Measurements from ENCODE around the gene HGD.

Gene HGD

DNA sequence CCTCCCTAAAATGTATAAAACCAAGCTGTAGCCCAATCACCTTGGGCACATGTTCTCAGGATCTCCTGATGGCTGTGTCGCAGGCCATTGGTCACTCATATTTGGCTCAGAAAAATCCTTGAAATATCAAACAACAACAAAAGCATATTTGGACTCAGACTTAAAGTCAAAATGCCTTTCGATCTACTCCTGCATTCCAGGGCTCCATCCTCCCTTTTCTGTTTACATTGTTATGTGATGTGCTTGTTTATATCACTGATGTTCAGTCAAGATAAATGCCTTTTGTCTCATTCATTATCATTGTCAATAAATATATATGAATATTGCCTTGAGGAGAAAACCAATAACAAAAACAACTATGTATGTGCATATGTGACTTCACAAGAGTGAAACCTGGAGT is 31.7 kb downstream of the HGD start:
- peaks cover 3% of the 10 kb centered on the region; the same call in 1 of the 2 replicates for H3K4me1 ChIP-seq (ENCODE audit: low read length)
- no peaks in the 10 kb centered on the region for H3K36me3 ChIP-seq (replicated peaks; ENCODE audit: low read depth, low read length)
- no peak overlapping the region for H3K27ac ChIP-seq (ENCODE audit: low read length)
- no peak overlapping the region for H3K4me3 ChIP-seq (ENCODE audit: low read length)
- H3K4me2 ChIP-seq (ENCODE audit: low read length) = no peak overlapping the region
- no peak for TF ChIP-seq EZH2phosphoT487 (IDR thresholded peaks at IDR 0.05; ENCODE audit: low read depth)
- TF ChIP-seq, protein P1, sequence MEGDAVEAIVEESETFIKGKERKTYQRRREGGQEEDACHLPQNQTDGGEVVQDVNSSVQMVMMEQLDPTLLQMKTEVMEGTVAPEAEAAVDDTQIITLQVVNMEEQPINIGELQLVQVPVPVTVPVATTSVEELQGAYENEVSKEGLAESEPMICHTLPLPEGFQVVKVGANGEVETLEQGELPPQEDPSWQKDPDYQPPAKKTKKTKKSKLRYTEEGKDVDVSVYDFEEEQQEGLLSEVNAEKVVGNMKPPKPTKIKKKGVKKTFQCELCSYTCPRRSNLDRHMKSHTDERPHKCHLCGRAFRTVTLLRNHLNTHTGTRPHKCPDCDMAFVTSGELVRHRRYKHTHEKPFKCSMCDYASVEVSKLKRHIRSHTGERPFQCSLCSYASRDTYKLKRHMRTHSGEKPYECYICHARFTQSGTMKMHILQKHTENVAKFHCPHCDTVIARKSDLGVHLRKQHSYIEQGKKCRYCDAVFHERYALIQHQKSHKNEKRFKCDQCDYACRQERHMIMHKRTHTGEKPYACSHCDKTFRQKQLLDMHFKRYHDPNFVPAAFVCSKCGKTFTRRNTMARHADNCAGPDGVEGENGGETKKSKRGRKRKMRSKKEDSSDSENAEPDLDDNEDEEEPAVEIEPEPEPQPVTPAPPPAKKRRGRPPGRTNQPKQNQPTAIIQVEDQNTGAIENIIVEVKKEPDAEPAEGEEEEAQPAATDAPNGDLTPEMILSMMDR (IDR thresholded peaks at IDR 0.05; ENCODE audit: low read depth, low read length) = no peak
- no peak overlapping the region for H3K9ac ChIP-seq (ENCODE audit: low read length)
- peaks cover 2% of the 10 kb centered on the region; the same call in 1 of the 2 replicates for H3K27me3 ChIP-seq (ENCODE audit: low read depth, low read length)
- no peaks in the 10 kb centered on the region for H4K20me1 ChIP-seq (ENCODE audit: insufficient read depth, low read length)
- H3K79me2 ChIP-seq (ENCODE audit: low read length) = no peaks in the 10 kb centered on the region
- H3K9me3 ChIP-seq (ENCODE audit: insufficient read depth, low read length) = no peaks in the 10 kb centered on the region
- H2AFZ ChIP-seq (ENCODE audit: low read depth, low read length) = no peak overlapping the region

DNA sequence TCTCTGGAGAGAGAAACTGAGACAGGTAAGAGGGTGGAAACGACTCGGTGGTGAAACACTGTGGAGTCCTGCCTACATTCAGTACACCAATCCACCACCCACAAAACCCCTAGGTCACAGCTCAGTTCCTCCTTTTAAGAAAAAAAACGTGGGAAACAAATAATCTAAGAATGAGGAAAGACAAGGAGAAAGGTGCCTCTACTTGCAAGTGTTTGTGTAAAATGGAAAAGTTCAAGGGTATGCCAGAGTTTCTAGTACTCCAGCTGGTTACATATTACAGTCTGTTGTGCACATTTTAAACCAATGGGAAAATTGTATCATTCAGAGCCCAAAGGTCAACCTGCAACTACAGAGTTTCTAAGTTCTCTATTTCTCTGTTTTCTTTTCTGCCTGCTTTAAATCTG is 32.2 kb downstream of the HGD start:
- Histone ChIP-seq H3K9ac (ENCODE audit: low read length) (no peak overlapping the region), H3K79me2 (ENCODE audit: low read length) (no peaks in the 10 kb centered on the region), H4K20me1 (ENCODE audit: insufficient read depth, low read length) (no peaks in the 10 kb centered on the region), H2AFZ (ENCODE audit: low read depth, low read length) (no peak overlapping the region), H3K36me3 (replicated peaks; ENCODE audit: low read depth, low read length) (no peaks in the 10 kb centered on the region), H3K4me1 (ENCODE audit: low read length) (peaks cover 8% of the 10 kb centered on the region), H3K27me3 (ENCODE audit: low read depth, low read length) (peaks cover 2% of the 10 kb centered on the region; the same call in 1 of the 2 replicates), H3K27ac (ENCODE audit: low read length) (no peak overlapping the region), H3K9me3 (ENCODE audit: insufficient read depth, low read length) (no peaks in the 10 kb centered on the region), H3K4me3 (ENCODE audit: low read length) (no peak overlapping the region), H3K4me2 (ENCODE audit: low read length) (no peak overlapping the region)
- TF ChIP-seq, protein P1 (IDR thresholded peaks at IDR 0.05; ENCODE audit: low read depth, low read length) = no peak
- no peak for TF ChIP-seq EZH2phosphoT487 (IDR thresholded peaks at IDR 0.05; ENCODE audit: low read depth)

DNA sequence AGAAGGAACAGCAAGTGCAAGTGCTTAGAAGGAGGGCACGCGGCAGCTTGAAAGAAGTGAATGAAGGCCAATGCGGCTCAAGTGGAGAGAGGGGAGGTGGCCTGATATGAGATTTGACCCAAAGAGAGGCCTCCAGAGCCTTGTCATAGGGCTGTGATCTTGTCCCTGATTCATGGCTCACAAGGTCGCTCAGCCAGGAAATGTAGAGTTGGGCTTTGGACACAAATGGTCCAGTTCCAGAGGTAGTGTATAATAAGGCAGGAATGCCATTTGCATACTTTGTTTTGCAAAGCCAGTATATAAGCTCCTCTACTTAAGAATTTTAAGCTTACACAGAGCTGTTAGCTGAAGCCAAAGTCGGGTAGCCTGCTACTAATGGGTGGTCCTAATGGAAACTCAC is 33.7 kb downstream of the HGD start:
- no peaks in the 10 kb centered on the region for H3K36me3 ChIP-seq (replicated peaks; ENCODE audit: low read depth, low read length)
- H3K9me3 ChIP-seq (ENCODE audit: insufficient read depth, low read length) = no peaks in the 10 kb centered on the region
- H3K79me2 ChIP-seq (ENCODE audit: low read length) = no peaks in the 10 kb centered on the region
- H3K27me3 ChIP-seq (ENCODE audit: low read depth, low read length) = peaks cover 2% of the 10 kb centered on the region; the same call in 1 of the 2 replicates
- no peak for TF ChIP-seq EZH2phosphoT487 (IDR thresholded peaks at IDR 0.05; ENCODE audit: low read depth)
- TF ChIP-seq, protein P1 (IDR thresholded peaks at IDR 0.05; ENCODE audit: low read depth, low read length) = no peak
- H3K9ac ChIP-seq (ENCODE audit: low read length) = no peak overlapping the region
- no peaks in the 10 kb centered on the region for H4K20me1 ChIP-seq (ENCODE audit: insufficient read depth, low read length)
- H3K27ac ChIP-seq (ENCODE audit: low read length) = no peak overlapping the region
- peaks cover 19% of the 10 kb centered on the region for H3K4me1 ChIP-seq (ENCODE audit: low read length)
- H3K4me2 ChIP-seq (ENCODE audit: low read length) = no peak overlapping the region
- H2AFZ ChIP-seq (ENCODE audit: low read depth, low read length) = no peak overlapping the region
- H3K4me3 ChIP-seq (ENCODE audit: low read length) = no peak overlapping the region

DNA sequence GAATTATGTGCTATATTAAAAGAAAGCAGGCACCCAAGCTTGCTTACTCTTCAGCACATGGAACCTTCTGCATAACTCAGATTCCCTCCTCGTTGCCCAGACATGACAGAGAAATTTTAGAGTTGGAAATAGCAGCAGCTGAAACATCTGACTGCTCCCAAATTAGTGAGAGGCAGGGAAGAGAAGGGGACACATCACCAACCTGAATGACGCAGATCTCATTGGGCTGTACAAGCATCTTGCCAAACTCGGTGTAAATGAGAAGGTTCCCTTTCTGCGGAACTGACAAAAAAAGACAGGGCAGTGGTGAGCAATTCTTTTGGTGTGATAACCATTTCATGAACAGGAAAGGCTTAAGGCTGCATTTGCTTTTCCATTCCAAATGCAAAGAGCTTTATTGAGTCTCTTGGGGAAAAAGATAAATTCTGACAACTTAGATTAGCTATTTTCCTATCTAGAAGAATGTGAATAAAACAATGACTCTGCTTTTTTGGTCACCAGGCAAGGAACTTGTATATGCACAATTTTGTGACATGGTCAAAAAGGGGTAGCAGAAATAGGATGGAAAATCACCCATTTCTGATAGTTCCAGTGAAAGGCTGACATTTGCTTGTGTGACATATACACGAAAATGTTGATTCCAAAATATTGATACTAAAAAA is 35.1 kb downstream of the HGD start:
- no peak for TF ChIP-seq EZH2phosphoT487 (IDR thresholded peaks at IDR 0.05; ENCODE audit: low read depth)
- TF ChIP-seq, protein P1 (IDR thresholded peaks at IDR 0.05; ENCODE audit: low read depth, low read length) = no peak

More for the DNA sequence above, 35.1 kb downstream of the HGD start:
- no peaks in the 10 kb centered on the region for H3K79me2 ChIP-seq (ENCODE audit: low read length)
- H3K9ac ChIP-seq (ENCODE audit: low read length) = no peak overlapping the region
- no peaks in the 10 kb centered on the region for H4K20me1 ChIP-seq (ENCODE audit: insufficient read depth, low read length)
- no peak overlapping the region for H3K4me3 ChIP-seq (ENCODE audit: low read length)
- no peak overlapping the region for H3K27ac ChIP-seq (ENCODE audit: low read length)
- H3K36me3 ChIP-seq (replicated peaks; ENCODE audit: low read depth, low read length) = no peaks in the 10 kb centered on the region
- peaks cover 2% of the 10 kb centered on the region; the same call in 1 of the 2 replicates for H3K27me3 ChIP-seq (ENCODE audit: low read depth, low read length)
- H2AFZ ChIP-seq (ENCODE audit: low read depth, low read length) = no peak overlapping the region
- H3K4me1 ChIP-seq (ENCODE audit: low read length) = peaks cover 19% of the 10 kb centered on the region
- H3K9me3 ChIP-seq (ENCODE audit: insufficient read depth, low read length) = no peaks in the 10 kb centered on the region
- no peak overlapping the region for H3K4me2 ChIP-seq (ENCODE audit: low read length)

Data from OCI-LY3 (cell line).